H1 (cell line): Measurements from ENCODE around the gene CCDC148. TPM values are rescaled to one million over a fixed set of nuclear protein-coding genes. Genes with fewer than 3 reads are reported as not detected.

Source experiments
- CTCF ChIA-PET: fragments of 300-600 bp; sonication (Branson Sonifier 250); formaldehyde crosslinking; loops from one replicate; lab custom pipeline; 2021; ENCODE audit not compliant: partially characterized antibody; lab: Charles Lee
- POLR2A ChIA-PET: fragments of 300-600 bp; sonication (Branson Sonifier 250); formaldehyde crosslinking; loops from one replicate; lab custom pipeline; 2021; ENCODE audit warnings: inconsistent platforms; ENCODE audit not compliant: partially characterized antibody; lab: Charles Lee
- DNase-seq, 2 experiments: peaks; one replicate each; pipeline versions ENCODE4 v3.0.0 to v3.0.0-alpha.2; 2010 to 2022; ENCODE audit warnings: low spot score in 2 of 2, low read depth in 1 of 2, mixed read lengths in 1 of 2
- FAIRE-seq: peaks from 2 replicates; lab custom pipeline; 2011; peaks lifted over from hg19 to GRCh38; lab: Jason Lieb, UNC
- H2AFZ ChIP-seq: 2 replicates; pipeline ENCODE4 v1.8.1; 2012; ENCODE audit warnings: low read length, inconsistent platforms
- H2AK5ac ChIP-seq: 2 replicates; pipeline ENCODE4 v1.6.1; 2013; ENCODE audit warnings: low read depth, low read length
- H2BK120ac ChIP-seq: replicated peaks from 2 replicates; pipeline ENCODE3; 2013; ENCODE audit warnings: low read depth, low read length, inconsistent platforms
- H2BK12ac ChIP-seq: 2 replicates; pipeline ENCODE4 v1.6.1; 2013; ENCODE audit warnings: low read depth, low read length
- H2BK15ac ChIP-seq: 2 replicates; pipeline ENCODE4 v1.6.1; 2013; ENCODE audit warnings: low read length
- H2BK20ac ChIP-seq: 2 replicates; pipeline ENCODE4 v1.6.1; 2013; ENCODE audit warnings: low read length
- H2BK5ac ChIP-seq: 2 replicates; pipeline ENCODE4 v1.6.1; 2013; ENCODE audit warnings: low read depth, low read length
- H3K14ac ChIP-seq: 2 replicates; pipeline ENCODE4 v1.6.1; 2013; ENCODE audit warnings: inconsistent platforms; ENCODE audit not compliant: insufficient read length
- H3K18ac ChIP-seq: 2 replicates; pipeline ENCODE4 v1.6.1; 2013; ENCODE audit warnings: low read length; ENCODE audit errors: extremely low read depth
- H3K23ac ChIP-seq: 2 replicates; pipeline ENCODE4 v1.6.1; 2013; ENCODE audit warnings: inconsistent platforms; ENCODE audit not compliant: insufficient read length
- H3K23me2 ChIP-seq: 2 replicates; pipeline ENCODE4 v1.6.1; 2013; ENCODE audit warnings: low read depth, low read length
- H3K27ac ChIP-seq: 2 replicates; pipeline ENCODE4 v1.6.1; 2011; ENCODE audit warnings: low read depth, low read length, inconsistent platforms
- H3K27me3 ChIP-seq, 4 experiments: replicated peaks in 1 of 4; 1 replicate in 1 of 4; 2 replicates in 3 of 4; pipeline versions ENCODE4 v1.6.1 to v1.8.1; 2011 to 2013; ENCODE audit warnings: low read length in 3 of 4, mild to moderate bottlenecking in 3 of 4, inconsistent platforms in 2 of 4, mixed read lengths in 2 of 4, moderate library complexity in 1 of 4; ENCODE audit not compliant: control insufficient read depth in 3 of 4, insufficient read depth in 3 of 4; ENCODE audit errors: extremely low read depth in 1 of 4
- H3K36me3 ChIP-seq, 4 experiments: 2 replicates each; pipeline versions ENCODE4 v1.6.1 to v1.8.1; 2011 to 2013; ENCODE audit warnings: mild to moderate bottlenecking in 4 of 4, low read length in 3 of 4, moderate library complexity in 2 of 4, control low read depth in 1 of 4, inconsistent platforms in 1 of 4; ENCODE audit not compliant: insufficient read depth in 4 of 4, control insufficient read depth in 2 of 4
- H3K4ac ChIP-seq: replicated peaks from 2 replicates; pipeline ENCODE3; 2013; ENCODE audit warnings: low read length, low read depth, mixed read lengths, inconsistent platforms; ENCODE audit not compliant: insufficient read length
- H3K4me1 ChIP-seq, 4 experiments: replicated peaks in 1 of 4; 1 replicate in 1 of 4; 2 replicates in 3 of 4; pipeline versions ENCODE4 v1.6.1 to v1.8.1; 2011 to 2013; ENCODE audit warnings: low read length in 3 of 4, inconsistent platforms in 2 of 4, mixed read lengths in 1 of 4; ENCODE audit not compliant: insufficient read depth in 4 of 4, control insufficient read depth in 3 of 4
- H3K4me2 ChIP-seq, 2 experiments: 2 replicates each; pipeline versions ENCODE4 v1.6.1 to v1.8.1; 2011 to 2013; ENCODE audit warnings: low read depth in 2 of 2, low read length in 2 of 2, control low read depth in 1 of 2, inconsistent platforms in 1 of 2, mild to moderate bottlenecking in 1 of 2; ENCODE audit not compliant: insufficient read depth in 1 of 2
- H3K4me3 ChIP-seq, 4 experiments: fragments of 200-600, 300-600 bp in 1 of 4; sonication (generic), shearing (Covaris generic), sonication (Bioruptor Twin) in 1 of 4; 2 replicates each; pipeline versions ENCODE4 v1.5.1 to v1.8.1; 2011 to 2016; ENCODE audit warnings: low read length in 4 of 4, low read depth in 3 of 4, control low read depth in 2 of 4, inconsistent platforms in 2 of 4, mild to moderate bottlenecking in 2 of 4, mixed read lengths in 1 of 4, moderate library complexity in 1 of 4; ENCODE audit not compliant: insufficient read depth in 2 of 4; ENCODE audit errors: extremely low read depth in 1 of 4
- H3K56ac ChIP-seq: replicated peaks from 2 replicates; pipeline ENCODE3; 2013; ENCODE audit warnings: low read depth, mild to moderate bottlenecking, mixed read lengths, low read length, inconsistent platforms; ENCODE audit not compliant: insufficient read length
- H3K79me1 ChIP-seq: 2 replicates; pipeline ENCODE4 v1.6.1; 2013; ENCODE audit warnings: low read depth, low read length, control low read depth
- H3K79me2 ChIP-seq, 2 experiments: 2 replicates each; pipeline versions ENCODE4 v1.6.1 to v1.8.1; 2012 to 2013; ENCODE audit warnings: low read length in 2 of 2, mild to moderate bottlenecking in 2 of 2, inconsistent platforms in 1 of 2; ENCODE audit not compliant: insufficient read depth in 2 of 2, control insufficient read depth in 1 of 2
- H3K9ac ChIP-seq, 4 experiments: replicated peaks in 1 of 4; 1 replicate in 1 of 4; 2 replicates in 3 of 4; pipeline versions ENCODE4 v1.6.1 to v1.8.1; 2011 to 2013; ENCODE audit warnings: low read depth in 3 of 4, low read length in 3 of 4, control low read depth in 2 of 4, mild to moderate bottlenecking in 2 of 4, moderate library complexity in 2 of 4, inconsistent platforms in 1 of 4; ENCODE audit errors: extremely low read depth in 1 of 4
- H3K9me3 ChIP-seq, 2 experiments: 2 replicates each; pipeline versions ENCODE4 v1.6.1 to v1.8.1; 2012 to 2013; ENCODE audit warnings: mild to moderate bottlenecking in 2 of 2, moderate library complexity in 2 of 2, control low read depth in 1 of 2, inconsistent platforms in 1 of 2, low read depth in 1 of 2, low read length in 1 of 2, mixed read lengths in 1 of 2; ENCODE audit not compliant: insufficient read depth in 2 of 2
- H4K20me1 ChIP-seq, 2 experiments: replicated peaks in 1 of 2; 2 replicates each; pipeline versions ENCODE3 to v1.8.1; 2011 to 2013; ENCODE audit warnings: inconsistent platforms in 2 of 2, low read length in 2 of 2, mild to moderate bottlenecking in 1 of 2; ENCODE audit not compliant: insufficient read depth in 2 of 2, control insufficient read depth in 1 of 2
- H4K5ac ChIP-seq: 2 replicates; pipeline ENCODE4 v1.6.1; 2013; ENCODE audit warnings: low read length, low read depth, mixed read lengths, inconsistent platforms; ENCODE audit not compliant: insufficient read length
- H4K8ac ChIP-seq: 2 replicates; pipeline ENCODE4 v1.8.0; 2013; ENCODE audit warnings: mild to moderate bottlenecking, moderate library complexity, low read length, inconsistent platforms; ENCODE audit not compliant: insufficient read depth; ENCODE audit errors: extremely low read depth
- H4K91ac ChIP-seq: replicated peaks from 2 replicates; pipeline ENCODE3; 2013; ENCODE audit warnings: low read length, mixed read lengths, inconsistent platforms; ENCODE audit not compliant: insufficient read length
- CBX5 ChIP-seq: fragments of 300-800, 300-1000 bp; sonication (generic); IDR thresholded peaks from 2 replicates; pipeline ENCODE4 v1.7.1; 2016; ENCODE audit warnings: antibody characterized with exemption, low read length, low read depth
- CEBPB ChIP-seq: IDR thresholded peaks from 2 replicates; pipeline ENCODE4 v1.6.1; 2012; ENCODE audit warnings: low read depth, low read length
- CHD1 ChIP-seq: IDR thresholded peaks from 2 replicates; pipeline ENCODE4 v1.6.1; 2012; ENCODE audit warnings: low read depth, low read length, improper control_type of control experiment
- EZH2 ChIP-seq: fragments of 200-600 bp; sonication (generic); IDR thresholded peaks from 2 replicates; pipeline ENCODE4 v1.7.1; 2012; ENCODE audit warnings: low read depth, mild to moderate bottlenecking, moderate library complexity, low read length, inconsistent platforms; ENCODE audit not compliant: severe bottlenecking
- GABPA ChIP-seq: IDR thresholded peaks from 2 replicates; pipeline ENCODE4 v1.6.1; 2011; ENCODE audit warnings: mild to moderate bottlenecking, low read length, moderate library complexity, borderline replicate concordance; ENCODE audit not compliant: insufficient read depth
- HDAC6 ChIP-seq: IDR thresholded peaks from one replicate; pipeline ENCODE4 v1.7.1; 2012; ENCODE audit warnings: low read depth, mild to moderate bottlenecking, inconsistent platforms, low read length, moderate library complexity
- MAFK ChIP-seq: IDR thresholded peaks from 2 replicates; pipeline ENCODE4 v1.6.1; 2012; ENCODE audit warnings: low read depth, mild to moderate bottlenecking, improper control_type of control experiment, low read length
- NANOG ChIP-seq: IDR thresholded peaks from 2 replicates; pipeline ENCODE4 v1.6.1; 2011; ENCODE audit warnings: low read length, low read depth, mild to moderate bottlenecking, inconsistent platforms; ENCODE audit not compliant: insufficient read depth, poor library complexity, severe bottlenecking
- RAD21 ChIP-seq, 2 experiments: IDR thresholded peaks in 1 of 2; conservative IDR thresholded peaks in 1 of 2; 2 replicates each; pipeline ENCODE4 v1.6.1; 2011; ENCODE audit warnings: low read depth in 2 of 2, low read length in 2 of 2, improper control_type of control experiment in 1 of 2, inconsistent platforms in 1 of 2, mild to moderate bottlenecking in 1 of 2, moderate library complexity in 1 of 2
- SP1 ChIP-seq: IDR thresholded peaks from 2 replicates; pipeline ENCODE4 v1.6.1; 2011; ENCODE audit warnings: low read depth, low read length
- TCF12 ChIP-seq: IDR thresholded peaks from 2 replicates; pipeline ENCODE4 v1.6.1; 2011; ENCODE audit warnings: low read depth, mild to moderate bottlenecking, low read length
- TEAD4 ChIP-seq: IDR thresholded peaks from 2 replicates; pipeline ENCODE4 v1.6.1; 2012; ENCODE audit warnings: low read depth, low read length, inconsistent platforms, mixed read lengths
- ZNF274 ChIP-seq: IDR thresholded peaks from 2 replicates; pipeline ENCODE4 v1.7.0; 2012; ENCODE audit warnings: low read length, borderline replicate concordance; ENCODE audit errors: extremely low read depth
- WGBS, 2 experiments: shearing (Covaris generic) in 1 of 2; methylation state at CpG; one replicate each; pipeline versions ENCODE4 v1.1.6 to v1.1.7; 2013 to 2015; ENCODE audit warnings: low lambda C conversion rate in 2 of 2, mixed read lengths in 2 of 2, inconsistent platforms in 1 of 2, low coverage in 1 of 2, missing lambda C conversion rate in 1 of 2; ENCODE audit not compliant: insufficient replicate concordance in 2 of 2, insufficient coverage in 1 of 2, insufficient read length in 1 of 2; ENCODE audit errors: extremely low coverage in 1 of 2, missing lambda C conversion rate in 1 of 2; 5-methylcytosine and 5-hydroxymethylcytosine counted together
- polyA plus RNA-seq, 7 experiments: library from polyadenylated mRNA; depleted of rRNA in 3 of 7; stranded (reverse) in 5 of 7; unstranded in 2 of 7; fragments of >200 nt in 5 of 7; fragments of 200-250 nt in 2 of 7; gene quantifications; 1 replicate in 5 of 7; 2 replicates in 1 of 7; 4 replicates in 1 of 7; pipeline versions ENCODE4 v1.2.1 to v1.2.3, GENCODE V29; 2011 to 2013; ENCODE audit warnings: missing spikeins in 2 of 7, mixed read lengths in 2 of 7
- total RNA-seq: library from RNA; stranded (reverse); fragmentation: NEBNext Ultra II Directional; extraction: Animal tissue kit (Norgen Biotek cat#: 25700); gene quantifications from 2 replicates; pipeline ENCODE4 v1.2.1, GENCODE V29; 2021
- TF ChIP-seq, protein P1 (sequence below): IDR thresholded peaks from 2 replicates; pipeline ENCODE4 v1.6.1; 2011; ENCODE audit warnings: low read depth, mild to moderate bottlenecking, low read length; ENCODE audit not compliant: insufficient read depth

CCDC148 gene
- total and polyA plus RNA-seq, 2 of the 8 experiments (the other 6 are each of a cell fraction or from before 2014, with no cell fraction given) = 0.45 to 1.3 TPM

DNA sequence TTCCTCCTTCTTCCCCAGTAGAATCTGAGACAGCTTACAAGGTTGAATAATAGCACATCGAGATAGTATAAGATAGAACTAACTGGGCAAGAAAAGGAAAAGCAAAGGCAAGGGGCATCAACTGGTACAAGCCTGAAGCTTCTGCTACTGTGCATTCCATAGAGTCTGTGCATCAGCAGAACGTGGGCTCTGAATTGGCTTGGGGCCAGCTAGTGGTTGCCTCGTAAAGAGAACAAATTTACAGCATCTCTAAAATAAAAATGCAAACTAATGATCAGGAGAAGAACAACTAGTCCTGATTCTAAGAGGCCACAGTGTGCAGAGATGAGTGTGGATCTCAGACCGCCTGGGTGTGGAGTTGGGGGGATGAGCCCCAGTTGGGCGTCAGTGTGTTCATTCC, 318.3 kb downstream of the CCDC148 start:
- Histone ChIP-seq H2BK20ac (no peak overlapping the region), H3K23ac (no peak overlapping the region), H4K5ac (no peak overlapping the region), H3K56ac (no peak overlapping the region), H3K27me3 (no peaks in the 10 kb centered on the region), H2BK5ac (no peak overlapping the region), H3K9me3 (no peaks in the 10 kb centered on the region), H3K4me1 (no peaks in the 10 kb centered on the region), H2BK12ac (no peak overlapping the region), H2AK5ac (no peak overlapping the region), H3K14ac (no peak overlapping the region), H3K27ac (no peak overlapping the region), H4K91ac (no peak overlapping the region), H3K4me2 (no peak overlapping the region), H2BK15ac (no peak overlapping the region), H3K4ac (no peak overlapping the region), H3K4me3 (no peak overlapping the region), H3K79me1 (no peaks in the 10 kb centered on the region), H2AFZ (no peak overlapping the region), H3K36me3 (no peaks in the 10 kb centered on the region; a peak in 1 of 8 replicates), H2BK120ac (no peak overlapping the region), H4K8ac (no peak overlapping the region), H3K18ac (no peak overlapping the region), H3K9ac (no peak overlapping the region), H3K79me2 (no peaks in the 10 kb centered on the region), H4K20me1 (no peaks in the 10 kb centered on the region), H3K23me2 (no peaks in the 10 kb centered on the region)
- WGBS, 2 experiments = 81% methylated on average over 5 of the region's 5 CpGs; no CpG with 5 or more reads in 1 of the 2 experiments
- FAIRE-seq (no peak), DNase-seq (no peak)
- CTCF ChIA-PET = interaction anchor here (1.0 to 1.9 kb wide), 2 partner anchors 10 to 18 kb away, joined by 3 to 5 read pairs; no protein-coding TSS in a partner anchor
- POLR2A ChIA-PET = no interaction called here
- TF ChIP-seq NANOG (no peak), TCF12 (no peak), RAD21 (IDR thresholded peaks at IDR 0.05 in 1 of 2, conservative IDR thresholded peaks at IDR 0.05 in 1 of 2; ENCODE audit: low read depth in 2 of 2, low read length in 2 of 2) (no peak), CBX5 (no peak), ZNF274 (no peak), CHD1 (no peak), CEBPB (no peak), TEAD4 (no peak), HDAC6 (no peak), GABPA (no peak), MAFK (no peak), EZH2 (no peak), SP1 (no peak)
- TF ChIP-seq, protein P1, sequence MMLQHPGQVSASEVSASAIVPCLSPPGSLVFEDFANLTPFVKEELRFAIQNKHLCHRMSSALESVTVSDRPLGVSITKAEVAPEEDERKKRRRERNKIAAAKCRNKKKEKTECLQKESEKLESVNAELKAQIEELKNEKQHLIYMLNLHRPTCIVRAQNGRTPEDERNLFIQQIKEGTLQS = no peak
